Measurements from ENCODE around the gene ETS1.

GRCh38 chr11:128504486-128504885 lies 82.9 kb downstream of the ETS1 start:
- TF ChIP-seq, protein P1, sequence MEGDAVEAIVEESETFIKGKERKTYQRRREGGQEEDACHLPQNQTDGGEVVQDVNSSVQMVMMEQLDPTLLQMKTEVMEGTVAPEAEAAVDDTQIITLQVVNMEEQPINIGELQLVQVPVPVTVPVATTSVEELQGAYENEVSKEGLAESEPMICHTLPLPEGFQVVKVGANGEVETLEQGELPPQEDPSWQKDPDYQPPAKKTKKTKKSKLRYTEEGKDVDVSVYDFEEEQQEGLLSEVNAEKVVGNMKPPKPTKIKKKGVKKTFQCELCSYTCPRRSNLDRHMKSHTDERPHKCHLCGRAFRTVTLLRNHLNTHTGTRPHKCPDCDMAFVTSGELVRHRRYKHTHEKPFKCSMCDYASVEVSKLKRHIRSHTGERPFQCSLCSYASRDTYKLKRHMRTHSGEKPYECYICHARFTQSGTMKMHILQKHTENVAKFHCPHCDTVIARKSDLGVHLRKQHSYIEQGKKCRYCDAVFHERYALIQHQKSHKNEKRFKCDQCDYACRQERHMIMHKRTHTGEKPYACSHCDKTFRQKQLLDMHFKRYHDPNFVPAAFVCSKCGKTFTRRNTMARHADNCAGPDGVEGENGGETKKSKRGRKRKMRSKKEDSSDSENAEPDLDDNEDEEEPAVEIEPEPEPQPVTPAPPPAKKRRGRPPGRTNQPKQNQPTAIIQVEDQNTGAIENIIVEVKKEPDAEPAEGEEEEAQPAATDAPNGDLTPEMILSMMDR (IDR thresholded peaks at IDR 0.05): no peak
- TF ChIP-seq POLR2A (IDR thresholded peaks at IDR 0.05): no peak
- no peak for TF ChIP-seq POLR2AphosphoS5 (IDR thresholded peaks at IDR 0.05)

Measured in prostate gland (tissue), 2 donors.